ENCODE data around the gene RBM3.

The RBM3 gene

DNA sequence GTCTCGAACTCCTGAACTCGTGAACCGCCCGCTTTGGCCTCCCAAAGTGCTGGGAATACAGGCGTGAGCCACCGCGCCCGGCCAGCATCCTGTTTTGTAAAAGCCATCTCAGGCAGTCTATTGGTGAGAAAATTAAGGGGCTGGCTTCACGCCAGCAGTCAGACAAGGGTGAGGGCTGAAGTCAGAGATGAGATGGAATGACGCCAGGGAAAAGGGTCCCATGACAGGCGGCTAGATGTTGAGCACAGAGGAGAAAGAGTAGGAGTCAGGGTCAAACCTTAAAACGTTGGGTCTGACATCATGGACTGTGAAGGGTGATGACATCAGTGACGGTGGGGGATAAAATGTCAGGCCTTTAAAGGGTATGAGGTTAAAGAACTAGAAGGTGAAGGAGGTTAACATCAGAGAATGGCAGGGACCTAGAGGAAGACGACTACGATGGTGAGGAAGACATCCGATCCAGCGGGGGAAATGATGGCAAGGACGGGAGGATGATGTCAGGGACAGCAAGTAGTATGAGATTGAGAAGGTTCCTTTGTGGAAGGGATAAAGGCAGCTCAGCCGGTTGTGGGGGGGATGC, 504 bp upstream of the RBM3 start:
- no peak for DNase-seq (ENCODE audit: low read depth, low spot score)
- H3K4me3 ChIP-seq (ENCODE audit: low read length): peak overlapping the region; percentile 89

GRCh38 chrX:48575642-48576041, 1.4 kb downstream of the RBM3 start:
- H3K4me3 ChIP-seq (ENCODE audit: low read length): peak overlapping the region; percentile 89
- DNase-seq (ENCODE audit: low read depth, low spot score): no peak

GRCh38 chrX:48576108-48576507, 1.8 kb downstream of the RBM3 start:
- no peak for DNase-seq (ENCODE audit: low read depth, low spot score)
- H3K4me3 ChIP-seq (ENCODE audit: low read length): no peak overlapping the region

- no peak for DNase-seq (ENCODE audit: low read depth, low spot score)
- no peak overlapping the region for H3K4me3 ChIP-seq (ENCODE audit: low read length)
These were observed 4.4 kb downstream of the RBM3 start for GRCh38 chrX:48578661-48579128.

- DNase-seq (ENCODE audit: low read depth, low spot score): no peak
- no peak overlapping the region for H3K4me3 ChIP-seq (ENCODE audit: low read length)
These were observed 5.0 kb downstream of the RBM3 start for GRCh38 chrX:48579259-48579658.

DNA sequence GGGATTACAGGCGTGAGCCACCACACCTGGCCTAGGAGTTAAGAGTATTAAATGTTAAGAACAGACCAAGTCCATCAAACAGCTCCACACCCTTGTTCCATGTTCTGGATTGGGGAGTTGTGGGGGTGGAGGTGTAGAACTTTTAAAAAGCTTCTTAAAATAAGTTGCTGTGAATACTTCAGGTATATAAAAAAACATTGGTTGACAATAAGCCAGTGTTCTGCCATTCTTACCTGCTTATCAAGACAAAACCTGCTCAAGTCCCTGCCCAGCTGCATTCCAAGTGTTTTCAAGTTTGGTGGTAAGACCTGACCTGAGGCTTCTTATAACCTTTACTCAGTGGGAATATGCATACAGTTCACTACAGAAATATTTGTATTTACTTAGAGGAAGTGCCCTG, 6.4 kb downstream of the RBM3 start:
- DNase-seq (ENCODE audit: low read depth, low spot score): no peak
- no peak overlapping the region for H3K4me3 ChIP-seq (ENCODE audit: low read length)

GRCh38 chrX:48584698-48585097, 10.4 kb downstream of the RBM3 start:
- H3K4me3 ChIP-seq (ENCODE audit: low read length): no peak overlapping the region
- no peak for DNase-seq (ENCODE audit: low read depth, low spot score)

GRCh38 chrX:48589482-48590162, 15.3 kb downstream of the RBM3 start:
- H3K4me3 ChIP-seq (ENCODE audit: low read length): no peak overlapping the region
- no peak for DNase-seq (ENCODE audit: low read depth, low spot score)

DNA sequence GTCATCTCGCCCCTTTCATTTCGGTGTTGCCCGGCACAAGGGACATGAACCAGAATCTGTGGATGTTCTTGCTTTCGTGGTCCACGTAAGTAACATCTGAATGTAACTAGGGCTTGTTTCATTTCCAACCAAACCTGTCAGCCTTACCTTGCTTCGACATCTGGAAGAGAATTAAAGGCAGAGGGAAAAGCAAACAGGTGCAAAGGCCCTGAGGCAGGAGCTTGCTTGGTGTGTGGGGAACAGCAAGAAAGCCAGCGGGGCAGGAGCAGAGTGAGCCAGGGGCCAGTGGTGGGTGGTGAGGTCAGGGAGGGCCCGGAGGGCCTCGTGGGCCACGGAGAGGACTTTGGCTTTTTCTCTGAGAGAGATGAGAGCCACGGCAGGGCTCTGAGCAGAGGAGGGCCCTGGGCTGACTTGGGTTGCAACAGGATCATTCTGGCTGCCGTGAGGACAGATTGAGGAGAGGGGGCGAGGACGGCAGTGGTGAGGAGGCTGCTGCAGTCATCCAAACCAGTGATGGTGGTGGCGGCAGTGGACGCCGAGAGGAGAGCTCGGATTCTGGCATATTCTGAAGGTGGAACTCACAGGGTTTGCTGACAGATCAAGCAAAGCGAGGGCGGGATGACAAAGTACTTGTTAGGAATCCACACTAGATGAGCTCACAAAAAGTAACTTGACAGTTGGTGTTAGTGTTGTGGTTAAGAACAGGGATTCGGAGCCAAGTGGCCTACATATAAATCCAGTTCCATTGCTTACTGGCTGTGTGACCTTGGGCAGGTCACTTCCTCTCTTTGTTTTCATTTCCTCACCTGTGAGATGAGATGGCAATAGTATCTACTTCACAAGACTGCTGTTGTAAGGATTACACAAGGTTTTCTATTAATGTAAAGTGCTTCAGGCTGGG, 16.2 kb downstream of the RBM3 start:
- H3K4me3 ChIP-seq (ENCODE audit: low read length): no peak overlapping the region
- DNase-seq (ENCODE audit: low read depth, low spot score): no peak

GRCh38 chrX:48591255-48591791, 17.0 kb downstream of the RBM3 start:
- no peak for DNase-seq (ENCODE audit: low read depth, low spot score)
- no peak overlapping the region for H3K4me3 ChIP-seq (ENCODE audit: low read length)

GRCh38 chrX:48592971-48593370, 18.7 kb downstream of the RBM3 start:
- DNase-seq (ENCODE audit: low read depth, low spot score): no peak
- H3K4me3 ChIP-seq (ENCODE audit: low read length): no peak overlapping the region

DNA sequence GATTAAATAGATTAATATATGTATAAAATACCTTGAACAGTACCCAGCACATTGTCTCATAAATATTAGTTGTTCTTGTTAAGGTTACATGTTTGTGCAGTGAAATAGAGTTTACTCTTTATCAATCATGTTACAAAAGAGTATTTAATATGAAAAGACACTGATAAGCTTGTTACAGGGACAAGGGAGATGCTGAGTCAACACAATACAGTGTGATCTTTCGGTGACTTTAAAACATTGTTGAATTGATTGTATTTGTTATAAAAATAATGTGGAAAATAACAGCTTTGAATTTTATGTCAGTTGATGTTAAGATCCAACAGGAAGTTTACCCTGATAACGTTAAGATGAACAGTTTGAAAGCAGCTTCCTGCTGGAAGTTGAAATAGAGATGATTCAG, 21.6 kb downstream of the RBM3 start:
- no peak overlapping the region for H3K4me3 ChIP-seq (ENCODE audit: low read length)
- no peak for DNase-seq (ENCODE audit: low read depth, low spot score)

DNA sequence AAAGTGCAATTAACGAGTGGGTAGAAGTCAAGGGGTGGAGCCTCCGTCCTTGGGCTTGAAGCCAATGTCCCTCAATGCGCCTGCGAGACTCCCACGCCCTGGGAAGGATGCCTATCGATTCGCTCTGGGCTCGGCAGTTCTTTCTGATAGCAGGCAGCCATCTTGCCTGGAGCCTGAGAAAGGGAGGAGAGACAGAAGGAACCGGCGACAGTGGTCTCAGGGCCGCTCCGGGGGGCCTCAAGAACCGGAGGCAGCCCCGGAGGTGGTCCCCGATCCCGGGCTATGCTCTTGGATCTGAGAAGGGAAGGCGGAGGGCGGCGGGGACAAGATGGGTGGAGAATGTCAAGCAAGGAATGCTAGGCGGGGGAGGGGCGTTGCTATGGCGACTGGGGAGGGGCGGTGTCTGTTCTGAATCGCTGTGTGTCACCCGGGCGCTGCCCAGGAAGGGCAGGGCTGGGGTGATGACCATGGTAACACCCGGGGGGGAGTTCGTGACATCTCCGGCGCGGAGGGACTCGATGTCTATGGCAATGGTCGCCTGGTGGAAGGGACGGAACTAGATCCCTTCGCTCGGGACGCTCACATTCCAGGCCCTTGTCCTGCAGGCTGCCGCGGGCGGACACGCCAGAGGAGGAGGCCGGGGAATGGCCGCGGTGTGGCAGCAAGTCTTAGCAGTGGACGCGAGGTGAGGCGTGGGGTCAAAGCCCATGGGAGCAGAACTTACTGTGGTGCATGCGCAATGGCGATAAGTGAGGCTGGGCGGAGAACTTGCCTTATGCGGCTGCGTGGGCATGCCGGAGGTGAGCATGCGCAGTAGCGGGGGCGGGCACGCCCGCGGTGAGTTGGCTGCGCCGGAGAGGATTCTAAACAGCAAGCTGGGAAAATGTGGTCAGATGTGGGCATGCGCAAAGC, 23.3 kb downstream of the RBM3 start, which contains the start of gene WDR13:
TSS of gene WDR13 (plus strand) at position 140 of the 912 bp plus-strand sequence. CDS start at position 645, 505 bp downstream.
- DNase-seq (ENCODE audit: low read depth, low spot score): peak; percentile 87
- peak within 1 kb of the TSS; percentile 87 for H3K4me3 ChIP-seq (ENCODE audit: low read length)

DNA sequence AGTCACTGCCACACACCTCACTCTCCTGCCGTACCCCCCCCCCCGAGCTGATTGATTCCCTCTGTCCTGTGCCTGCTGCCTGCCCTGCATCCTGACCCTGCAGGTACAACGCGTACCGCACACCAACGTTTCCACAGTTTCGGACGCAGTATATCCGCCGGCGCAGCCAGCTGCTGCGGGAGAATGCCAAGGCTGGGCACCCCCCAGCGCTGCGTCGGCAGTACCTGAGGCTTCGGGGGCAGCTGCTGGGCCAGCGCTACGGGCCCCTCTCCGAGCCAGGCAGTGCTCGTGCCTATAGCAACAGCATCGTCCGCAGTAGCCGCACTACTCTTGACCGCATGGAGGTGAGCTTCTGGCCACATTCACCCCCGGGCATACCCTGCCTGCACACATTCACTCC, 24.3 kb downstream of the RBM3 start:
- no peak for DNase-seq (ENCODE audit: low read depth, low spot score)
- no peak overlapping the region for H3K4me3 ChIP-seq (ENCODE audit: low read length)

DNA sequence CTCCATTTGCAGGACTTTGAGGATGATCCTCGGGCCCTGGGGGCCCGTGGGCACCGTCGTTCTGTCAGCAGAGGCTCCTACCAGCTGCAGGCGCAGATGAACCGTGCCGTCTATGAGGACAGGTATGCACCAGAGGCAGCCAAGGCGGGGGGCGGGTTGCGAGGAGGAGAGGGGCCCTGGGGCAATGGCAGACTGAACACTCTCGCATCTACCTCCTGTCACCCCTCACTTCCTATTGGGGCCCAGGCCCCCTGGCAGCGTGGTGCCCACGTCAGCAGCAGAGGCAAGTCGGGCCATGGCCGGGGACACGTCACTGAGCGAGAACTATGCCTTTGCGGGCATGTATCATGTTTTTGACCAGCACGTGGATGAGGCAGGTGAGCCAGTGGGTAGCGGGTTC, 25.1 kb downstream of the RBM3 start:
- no peak for DNase-seq (ENCODE audit: low read depth, low spot score)
- H3K4me3 ChIP-seq (ENCODE audit: low read length): no peak overlapping the region

- no peak for DNase-seq (ENCODE audit: low read depth, low spot score)
- no peak overlapping the region for H3K4me3 ChIP-seq (ENCODE audit: low read length)
These were observed 25.9 kb downstream of the RBM3 start for GRCh38 chrX:48600226-48600625.

GRCh38 chrX:48601741-48602394, 27.6 kb downstream of the RBM3 start:
- no peak overlapping the region for H3K4me3 ChIP-seq (ENCODE audit: low read length)
- DNase-seq (ENCODE audit: low read depth, low spot score): no peak

DNA sequence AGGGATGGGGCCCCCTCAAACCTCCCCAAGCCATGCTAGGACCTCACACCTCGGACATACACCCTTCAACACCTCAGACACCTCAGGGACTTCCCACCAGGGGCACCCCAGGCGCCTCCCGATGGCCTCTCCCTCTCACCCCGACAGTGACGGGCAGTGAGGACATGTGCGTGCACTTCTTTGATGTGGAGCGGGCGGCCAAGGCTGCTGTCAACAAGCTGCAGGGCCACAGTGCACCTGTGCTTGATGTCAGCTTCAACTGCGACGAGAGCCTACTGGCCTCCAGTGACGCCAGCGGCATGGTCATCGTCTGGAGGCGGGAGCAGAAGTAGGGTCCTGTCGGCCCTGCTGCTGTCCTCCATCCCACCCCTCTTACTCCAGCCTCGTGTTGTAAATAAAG, 30.4 kb downstream of the RBM3 start:
- DNase-seq (ENCODE audit: low read depth, low spot score): no peak
- H3K4me3 ChIP-seq (ENCODE audit: low read length): no peak overlapping the region
